ENCODE measurements around the gene AP4S1.
"Not testable (repeated sequence)": the region's sequence is repeated elsewhere in the genome, so short reads cannot be mapped to it uniquely, and the experiment has no call there.

The AP4S1 gene

DNA sequence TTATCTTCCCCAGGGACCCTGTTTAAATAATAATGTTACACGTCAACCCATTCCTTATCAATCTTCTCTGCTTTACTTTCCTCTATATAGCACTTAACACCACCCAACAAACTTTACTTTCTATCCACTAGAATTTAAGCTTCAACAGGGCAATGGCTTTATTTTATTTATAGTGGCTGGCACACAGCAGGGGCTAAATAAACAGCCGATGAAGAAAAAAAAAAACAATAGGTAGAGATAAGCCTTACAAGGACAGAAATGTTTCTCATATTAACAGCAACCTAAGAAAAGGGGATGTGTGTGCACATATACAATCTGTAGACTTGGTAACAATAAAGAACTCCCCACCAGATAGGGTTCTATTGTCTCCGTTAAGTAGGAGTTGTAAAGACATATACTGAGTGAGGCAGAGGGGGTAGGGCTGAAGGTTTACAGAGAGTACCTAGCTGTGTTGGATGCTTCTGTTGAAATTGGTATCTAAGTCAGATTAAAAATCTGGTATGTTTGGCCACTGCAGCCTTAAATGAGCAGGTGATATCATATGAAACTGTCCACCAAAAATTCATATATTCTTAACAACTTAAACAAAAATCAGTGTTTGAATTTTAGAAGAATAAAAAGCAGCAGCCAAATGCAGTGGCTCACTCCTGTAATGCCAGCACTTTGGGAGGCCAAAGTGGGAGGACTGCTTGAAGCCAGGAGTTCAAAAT lies 24.7 kb upstream of the AP4S1 start:
- no peak overlapping the region for H3K27ac ChIP-seq (ENCODE audit: low read depth, low read length)
- TF ChIP-seq EZH2phosphoT487 (conservative IDR thresholded peaks at IDR 0.05; ENCODE audit: low read length) = no peak
- TF ChIP-seq, protein P1, sequence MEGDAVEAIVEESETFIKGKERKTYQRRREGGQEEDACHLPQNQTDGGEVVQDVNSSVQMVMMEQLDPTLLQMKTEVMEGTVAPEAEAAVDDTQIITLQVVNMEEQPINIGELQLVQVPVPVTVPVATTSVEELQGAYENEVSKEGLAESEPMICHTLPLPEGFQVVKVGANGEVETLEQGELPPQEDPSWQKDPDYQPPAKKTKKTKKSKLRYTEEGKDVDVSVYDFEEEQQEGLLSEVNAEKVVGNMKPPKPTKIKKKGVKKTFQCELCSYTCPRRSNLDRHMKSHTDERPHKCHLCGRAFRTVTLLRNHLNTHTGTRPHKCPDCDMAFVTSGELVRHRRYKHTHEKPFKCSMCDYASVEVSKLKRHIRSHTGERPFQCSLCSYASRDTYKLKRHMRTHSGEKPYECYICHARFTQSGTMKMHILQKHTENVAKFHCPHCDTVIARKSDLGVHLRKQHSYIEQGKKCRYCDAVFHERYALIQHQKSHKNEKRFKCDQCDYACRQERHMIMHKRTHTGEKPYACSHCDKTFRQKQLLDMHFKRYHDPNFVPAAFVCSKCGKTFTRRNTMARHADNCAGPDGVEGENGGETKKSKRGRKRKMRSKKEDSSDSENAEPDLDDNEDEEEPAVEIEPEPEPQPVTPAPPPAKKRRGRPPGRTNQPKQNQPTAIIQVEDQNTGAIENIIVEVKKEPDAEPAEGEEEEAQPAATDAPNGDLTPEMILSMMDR (IDR thresholded peaks at IDR 0.05; ENCODE audit: insufficient read depth, low read length, poor library complexity, severe bottlenecking) = no peak
- H4K20me1 ChIP-seq (ENCODE audit: low read depth, low read length) = no peaks in the 10 kb centered on the region; the same call in 1 of the 2 replicates

DNA sequence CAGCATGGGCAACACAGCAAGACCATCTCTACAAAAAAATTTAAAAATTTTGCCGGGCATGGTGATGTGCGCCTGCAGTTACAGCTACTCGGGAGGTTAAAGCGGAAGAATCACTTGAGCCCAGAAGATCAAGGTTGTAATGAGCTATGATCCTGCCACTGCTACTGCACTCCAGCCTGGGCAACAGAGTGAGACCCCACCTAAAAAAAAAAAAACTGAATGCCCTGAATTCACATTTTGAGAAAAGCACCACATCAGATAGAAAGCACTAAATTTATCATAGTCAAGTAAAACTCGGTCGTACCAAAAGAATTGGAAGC lies 24.1 kb upstream of the AP4S1 start:
- Histone ChIP-seq H3F3A (ENCODE audit: insufficient read depth) (no peaks in the 10 kb centered on the region), H3K36me3 (ENCODE audit: low read length) (no peaks in the 10 kb centered on the region), H3K9me3 (ENCODE audit: insufficient read depth, low read length) (no peaks in the 10 kb centered on the region), H4K20me1 (ENCODE audit: low read depth, low read length) (no peaks in the 10 kb centered on the region; the same call in 1 of the 2 replicates), H2AFZ (ENCODE audit: low read depth, low read length, severe bottlenecking) (no peak overlapping the region), H3K79me2 (ENCODE audit: insufficient read depth, low read length) (peaks cover 87% of the 10 kb centered on the region), H3K4me2 (ENCODE audit: low read depth, low read length, poor library complexity, severe bottlenecking) (no peak overlapping the region), H3K4me3 (ENCODE audit: insufficient read depth, low read length, poor library complexity, severe bottlenecking) (no peak overlapping the region), H3K27me3 (ENCODE audit: low read length) (no peaks in the 10 kb centered on the region), H3K9me2 (replicated peaks; ENCODE audit: insufficient read depth, low read length) (no peaks in the 10 kb centered on the region), H3K27ac (ENCODE audit: low read depth, low read length) (no peak overlapping the region), H3K9ac (ENCODE audit: low read length) (no peak overlapping the region)
- TF ChIP-seq, protein P1 (IDR thresholded peaks at IDR 0.05; ENCODE audit: insufficient read depth, low read length, poor library complexity, severe bottlenecking) = no peak
- no peak for TF ChIP-seq EZH2phosphoT487 (conservative IDR thresholded peaks at IDR 0.05; ENCODE audit: low read length)

More for the DNA sequence above, 24.7 kb upstream of the AP4S1 start:
- no peak overlapping the region for H2AFZ ChIP-seq (ENCODE audit: low read depth, low read length, severe bottlenecking)
- peaks cover 87% of the 10 kb centered on the region for H3K79me2 ChIP-seq (ENCODE audit: insufficient read depth, low read length)
- no peaks in the 10 kb centered on the region for H3K36me3 ChIP-seq (ENCODE audit: low read length)
- no peak overlapping the region for H3K9ac ChIP-seq (ENCODE audit: low read length)
- H3F3A ChIP-seq (ENCODE audit: insufficient read depth) = no peaks in the 10 kb centered on the region
- no peak overlapping the region for H3K4me3 ChIP-seq (ENCODE audit: insufficient read depth, low read length, poor library complexity, severe bottlenecking)
- no peaks in the 10 kb centered on the region for H3K9me2 ChIP-seq (replicated peaks; ENCODE audit: insufficient read depth, low read length)
- H3K27me3 ChIP-seq (ENCODE audit: low read length) = no peaks in the 10 kb centered on the region
- no peaks in the 10 kb centered on the region for H3K9me3 ChIP-seq (ENCODE audit: insufficient read depth, low read length)
- H3K4me2 ChIP-seq (ENCODE audit: low read depth, low read length, poor library complexity, severe bottlenecking) = no peak overlapping the region

DNA sequence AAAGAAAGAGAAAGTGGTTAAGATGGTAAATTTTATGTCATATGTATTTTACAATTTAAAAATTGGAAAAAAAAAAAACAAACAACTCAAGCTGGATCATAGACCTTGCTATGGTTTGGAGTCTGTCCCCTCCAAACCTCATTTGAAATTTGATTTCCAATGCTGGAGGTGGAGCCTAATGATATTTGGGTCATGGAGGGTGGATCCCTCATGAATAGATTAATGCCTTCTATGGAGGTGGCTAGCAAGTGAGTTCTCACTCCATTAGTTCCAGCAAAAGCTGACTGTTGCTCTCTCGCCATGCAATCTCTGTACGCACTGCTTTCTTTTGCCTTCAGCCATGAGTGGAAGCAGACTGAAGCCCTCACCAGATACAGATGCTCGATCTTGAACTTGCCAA lies 22.2 kb upstream of the AP4S1 start:
- H3K27ac ChIP-seq (ENCODE audit: low read depth, low read length) = no peak overlapping the region
- no peaks in the 10 kb centered on the region for H3K9me2 ChIP-seq (replicated peaks; ENCODE audit: insufficient read depth, low read length)
- H3K9ac ChIP-seq (ENCODE audit: low read length) = no peak overlapping the region
- H3K4me3 ChIP-seq (ENCODE audit: insufficient read depth, low read length, poor library complexity, severe bottlenecking) = no peak overlapping the region
- no peak overlapping the region for H3K4me2 ChIP-seq (ENCODE audit: low read depth, low read length, poor library complexity, severe bottlenecking)
- H3K9me3 ChIP-seq (ENCODE audit: insufficient read depth, low read length) = no peaks in the 10 kb centered on the region
- no peaks in the 10 kb centered on the region for H3F3A ChIP-seq (ENCODE audit: insufficient read depth)
- no peak for TF ChIP-seq EZH2phosphoT487 (conservative IDR thresholded peaks at IDR 0.05; ENCODE audit: low read length)
- TF ChIP-seq, protein P1 (IDR thresholded peaks at IDR 0.05; ENCODE audit: insufficient read depth, low read length, poor library complexity, severe bottlenecking) = no peak
- H4K20me1 ChIP-seq (ENCODE audit: low read depth, low read length) = no peaks in the 10 kb centered on the region; the same call in 1 of the 2 replicates
- no peak overlapping the region for H2AFZ ChIP-seq (ENCODE audit: low read depth, low read length, severe bottlenecking)
- peaks cover 87% of the 10 kb centered on the region for H3K79me2 ChIP-seq (ENCODE audit: insufficient read depth, low read length)
- H3K36me3 ChIP-seq (ENCODE audit: low read length) = no peaks in the 10 kb centered on the region
- no peaks in the 10 kb centered on the region for H3K27me3 ChIP-seq (ENCODE audit: low read length)

DNA sequence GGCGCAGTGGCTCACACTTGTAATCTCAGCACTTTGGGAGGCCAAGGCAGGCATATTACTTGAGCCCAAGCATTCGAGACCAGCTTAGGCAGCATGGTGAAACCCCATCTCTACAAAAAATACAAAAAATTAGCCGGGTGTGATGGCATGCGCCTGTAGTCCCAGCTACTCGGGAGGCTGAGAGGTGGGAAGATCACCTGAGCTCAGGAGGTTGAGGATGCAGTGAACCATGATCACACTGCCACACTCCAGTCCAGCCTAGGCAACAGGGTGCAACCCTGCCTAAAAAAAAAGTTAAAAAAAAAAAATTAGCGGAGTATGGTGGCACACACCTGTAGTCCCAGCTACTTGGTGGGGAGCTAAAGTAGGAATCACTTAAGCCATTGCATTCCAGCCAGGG lies 21.4 kb upstream of the AP4S1 start:
- H3K36me3 ChIP-seq (ENCODE audit: low read length); H3K9ac ChIP-seq (ENCODE audit: low read length); H3K27ac ChIP-seq (ENCODE audit: low read depth, low read length); H3K4me2 ChIP-seq (ENCODE audit: low read depth, low read length, poor library complexity, severe bottlenecking); H3K27me3 ChIP-seq (ENCODE audit: low read length); H3K9me2 ChIP-seq (replicated peaks; ENCODE audit: insufficient read depth, low read length); H3K4me3 ChIP-seq (ENCODE audit: insufficient read depth, low read length, poor library complexity, severe bottlenecking); H3K9me3 ChIP-seq (ENCODE audit: insufficient read depth, low read length); H2AFZ ChIP-seq (ENCODE audit: low read depth, low read length, severe bottlenecking); H3F3A ChIP-seq (ENCODE audit: insufficient read depth); H4K20me1 ChIP-seq (ENCODE audit: low read depth, low read length): not testable (repeated sequence)
- peaks cover 87% of the 10 kb centered on the region for H3K79me2 ChIP-seq (ENCODE audit: insufficient read depth, low read length)

All from SU-DHL-6 (cell line).